Measurements from ENCODE around the gene WDR37. TPM values are rescaled to one million over a fixed set of nuclear protein-coding genes. Genes with fewer than 3 reads are reported as not detected.

The WDR37 gene
- total RNA-seq, 1 experiment from 2014 or later, result 20.6 TPM

- Mint-ChIP-seq H3K36me3 (ENCODE audit: insufficient read depth, unreplicated experiment) (peaks cover 40% of the 10 kb centered on the region), H3K9me3 (ENCODE audit: unreplicated experiment) (no peaks in the 10 kb centered on the region), H3K4me1 (ENCODE audit: low read depth, unreplicated experiment) (peaks cover 21% of the 10 kb centered on the region), H3K4me3 (ENCODE audit: unreplicated experiment) (no peak overlapping the region), H3K27me3 (ENCODE audit: insufficient read depth, unreplicated experiment) (no peaks in the 10 kb centered on the region), H3K27ac (ENCODE audit: unreplicated experiment) (no peak overlapping the region)
- no TSS peak for BruUV-seq (replicated peaks)
- Histone ChIP-seq H3K27me3 (replicated peaks; ENCODE audit: control insufficient read depth, insufficient read depth, low read length) (no peaks in the 10 kb centered on the region), H3K9me3 (0 out of 2 replicates have a peak, but pooled peaks cover under 1% of the 10 kb centered on the region), H3K36me3 (ENCODE audit: control insufficient read depth, insufficient read depth, low read length) (no peaks in the 10 kb centered on the region), H3K4me3 (ENCODE audit: low read depth, low read length) (no peak overlapping the region), H3K4me1 (peaks cover 6% of the 10 kb centered on the region)
- DNase-seq, result no peak
- intact Hi-C loops (cut with micrococcal nuclease; ENCODE audit: unreplicated experiment), result no loop called here
- CTCF ChIA-PET, result no interaction called here
- POLR2A ChIA-PET, result no interaction called here
- no peak for TF ChIP-seq CTCF (IDR thresholded peaks at IDR 0.05; ENCODE audit: insufficient read depth in 1 of 2, low read depth in 1 of 2, low read length in 1 of 2, severe bottlenecking in 1 of 2, unreplicated experiment in 1 of 2)
Observed at GRCh38 chr10:1059902-1060301, 3.7 kb downstream of the WDR37 start.

- Mint-ChIP-seq H3K4me1 (ENCODE audit: low read depth, unreplicated experiment) (peaks cover 28% of the 10 kb centered on the region), H3K27me3 (ENCODE audit: insufficient read depth, unreplicated experiment) (no peaks in the 10 kb centered on the region), H3K9me3 (ENCODE audit: unreplicated experiment) (peaks cover 8% of the 10 kb centered on the region), H3K36me3 (ENCODE audit: insufficient read depth, unreplicated experiment) (peaks cover 23% of the 10 kb centered on the region), H3K27ac (ENCODE audit: unreplicated experiment) (no peak overlapping the region), H3K4me3 (ENCODE audit: unreplicated experiment) (no peak overlapping the region)
- H3K27me3 ChIP-seq (replicated peaks; ENCODE audit: control insufficient read depth, insufficient read depth, low read length), result no peaks in the 10 kb centered on the region
- H3K9me3 ChIP-seq, result 0 out of 2 replicates have a peak, but pooled peaks cover 3% of the 10 kb centered on the region
- DNase-seq, result no peak
- H3K36me3 ChIP-seq (ENCODE audit: control insufficient read depth, insufficient read depth, low read length), result no peaks in the 10 kb centered on the region
- TF ChIP-seq CTCF (IDR thresholded peaks at IDR 0.05; ENCODE audit: insufficient read depth in 1 of 2, low read depth in 1 of 2, low read length in 1 of 2, severe bottlenecking in 1 of 2, unreplicated experiment in 1 of 2), result no peak
- BruUV-seq (replicated peaks), result no TSS peak
- POLR2A ChIA-PET, result interaction anchor here (0.6 to 1.0 kb wide), 2 partner anchors 13 to 626 kb away, joined by 3 to 6 read pairs; partner anchors contain the start of gene IDI1
- 0 out of 2 replicates have a peak, but pooled peaks cover 4% of the 10 kb centered on the region for H3K4me1 ChIP-seq
- no peak overlapping the region for H3K4me3 ChIP-seq (ENCODE audit: low read depth, low read length)
- CTCF ChIA-PET, result no interaction called here
- intact Hi-C loops (cut with micrococcal nuclease; ENCODE audit: unreplicated experiment), result no loop called here
Observed at GRCh38 chr10:1061930-1062774, 6.0 kb downstream of the WDR37 start.

- H3K27me3 ChIP-seq (replicated peaks; ENCODE audit: control insufficient read depth, insufficient read depth, low read length), result no peaks in the 10 kb centered on the region
- ChIA-PET POLR2A (interaction anchor here (1.0 kb wide), 1 partner anchor 15 kb away, joined by 6 read pairs; the partner anchor contains the start of gene IDI1), CTCF (no interaction called here)
- TF ChIP-seq CTCF (IDR thresholded peaks at IDR 0.05; ENCODE audit: insufficient read depth in 1 of 2, low read depth in 1 of 2, low read length in 1 of 2, severe bottlenecking in 1 of 2, unreplicated experiment in 1 of 2), result no peak
- no peak overlapping the region for H3K27ac Mint-ChIP-seq (ENCODE audit: unreplicated experiment)
- peaks cover 24% of the 10 kb centered on the region for H3K4me1 Mint-ChIP-seq (ENCODE audit: low read depth, unreplicated experiment)
- no peaks in the 10 kb centered on the region for H3K27me3 Mint-ChIP-seq (ENCODE audit: insufficient read depth, unreplicated experiment)
- BruUV-seq (replicated peaks), result no TSS peak
- 0 out of 2 replicates have a peak, but pooled peaks cover 4% of the 10 kb centered on the region for H3K4me1 ChIP-seq
- peaks cover 17% of the 10 kb centered on the region for H3K36me3 Mint-ChIP-seq (ENCODE audit: insufficient read depth, unreplicated experiment)
- no peak overlapping the region for H3K4me3 Mint-ChIP-seq (ENCODE audit: unreplicated experiment)
- intact Hi-C loops (cut with micrococcal nuclease; ENCODE audit: unreplicated experiment), result no loop called here
- 0 out of 2 replicates have a peak, but pooled peaks cover 3% of the 10 kb centered on the region for H3K9me3 ChIP-seq
- H3K9me3 Mint-ChIP-seq (ENCODE audit: unreplicated experiment), result peaks cover 9% of the 10 kb centered on the region
- no peak overlapping the region for H3K4me3 ChIP-seq (ENCODE audit: low read depth, low read length)
- no peaks in the 10 kb centered on the region for H3K36me3 ChIP-seq (ENCODE audit: control insufficient read depth, insufficient read depth, low read length)
- DNase-seq, result no peak
Observed at GRCh38 chr10:1063232-1063865, 7.2 kb downstream of the WDR37 start.
